Bronchial epithelial cell (primary cell): Measurements from ENCODE around the gene CPA4. TPM values are rescaled to one million over a fixed set of nuclear protein-coding genes. Genes with fewer than 3 reads are reported as not detected.
"Not testable (repeated sequence)": the region's sequence is repeated elsewhere in the genome, so short reads cannot be mapped to it uniquely, and the experiment has no call there.

Experiments
- DNase-seq: peaks from one replicate; pipeline ENCODE4 v3.0.0-alpha.2; 2010; ENCODE audit warnings: low read depth
- FAIRE-seq: peaks from 2 replicates; lab custom pipeline; 2011; peaks lifted over from hg19 to GRCh38; lab: Jason Lieb, UNC
- H3K27me3 ChIP-seq: 2 replicates; pipeline ENCODE4 v1.5.1; 2011; ENCODE audit warnings: low read length; ENCODE audit not compliant: control insufficient read depth, insufficient read depth
- H3K36me3 ChIP-seq: 2 replicates; pipeline ENCODE4 v1.5.1; 2011; ENCODE audit warnings: low read length; ENCODE audit not compliant: control insufficient read depth, insufficient read depth
- H3K4me3 ChIP-seq: 2 replicates; pipeline ENCODE4 v1.5.1; 2011; ENCODE audit warnings: mild to moderate bottlenecking, low read depth, low read length, control low read depth
- total RNA-seq: library from RNA; depleted of rRNA; stranded (reverse); fragments of >200 nt; gene quantifications from 2 replicates; pipeline ENCODE4 v1.2.1, GENCODE V29; 2014
- TF ChIP-seq, protein P1 (sequence below): IDR thresholded peaks from 2 replicates; pipeline ENCODE4 v1.5.1; 2011; ENCODE audit warnings: mild to moderate bottlenecking, moderate library complexity, low read length, control low read depth, inconsistent platforms; ENCODE audit not compliant: insufficient read depth, severe bottlenecking

CPA4 gene, protein sequence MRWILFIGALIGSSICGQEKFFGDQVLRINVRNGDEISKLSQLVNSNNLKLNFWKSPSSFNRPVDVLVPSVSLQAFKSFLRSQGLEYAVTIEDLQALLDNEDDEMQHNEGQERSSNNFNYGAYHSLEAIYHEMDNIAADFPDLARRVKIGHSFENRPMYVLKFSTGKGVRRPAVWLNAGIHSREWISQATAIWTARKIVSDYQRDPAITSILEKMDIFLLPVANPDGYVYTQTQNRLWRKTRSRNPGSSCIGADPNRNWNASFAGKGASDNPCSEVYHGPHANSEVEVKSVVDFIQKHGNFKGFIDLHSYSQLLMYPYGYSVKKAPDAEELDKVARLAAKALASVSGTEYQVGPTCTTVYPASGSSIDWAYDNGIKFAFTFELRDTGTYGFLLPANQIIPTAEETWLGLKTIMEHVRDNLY
- 5.3 and 5.6 TPM in 2 replicates for total RNA-seq

DNA sequence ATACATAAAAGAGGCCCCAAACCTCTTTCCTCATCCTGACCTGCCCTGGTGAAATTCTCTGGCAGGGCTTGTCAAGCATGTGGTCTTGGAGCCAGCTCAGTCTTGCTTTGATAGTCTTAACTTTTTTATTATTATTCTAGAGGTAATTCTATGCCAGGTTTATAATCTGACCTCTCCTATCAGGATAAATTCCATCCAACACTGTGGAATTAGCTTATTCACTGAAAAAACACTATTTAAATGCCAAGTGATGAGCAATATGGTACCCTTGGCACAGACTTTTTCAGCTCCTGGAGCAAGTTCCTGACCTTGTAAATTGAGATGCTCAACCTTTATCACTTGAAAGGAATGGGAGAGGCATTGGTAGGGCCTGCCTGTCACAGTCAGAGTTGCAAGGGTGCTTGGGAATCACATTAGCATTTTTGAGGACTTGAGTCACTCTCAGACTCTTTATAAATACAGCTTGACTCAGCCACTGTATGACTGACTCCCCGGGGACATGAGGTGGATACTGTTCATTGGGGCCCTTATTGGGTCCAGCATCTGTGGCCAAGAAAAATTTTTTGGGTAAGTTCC is at the start of gene CPA4:
CPA4 (plus strand) TSS at position 480 of the 576 bp plus-strand sequence; CDS start at position 500, 20 bp downstream.
- H3K36me3 ChIP-seq, result no peaks in the 10 kb centered on the region
- TF ChIP-seq, protein P1, sequence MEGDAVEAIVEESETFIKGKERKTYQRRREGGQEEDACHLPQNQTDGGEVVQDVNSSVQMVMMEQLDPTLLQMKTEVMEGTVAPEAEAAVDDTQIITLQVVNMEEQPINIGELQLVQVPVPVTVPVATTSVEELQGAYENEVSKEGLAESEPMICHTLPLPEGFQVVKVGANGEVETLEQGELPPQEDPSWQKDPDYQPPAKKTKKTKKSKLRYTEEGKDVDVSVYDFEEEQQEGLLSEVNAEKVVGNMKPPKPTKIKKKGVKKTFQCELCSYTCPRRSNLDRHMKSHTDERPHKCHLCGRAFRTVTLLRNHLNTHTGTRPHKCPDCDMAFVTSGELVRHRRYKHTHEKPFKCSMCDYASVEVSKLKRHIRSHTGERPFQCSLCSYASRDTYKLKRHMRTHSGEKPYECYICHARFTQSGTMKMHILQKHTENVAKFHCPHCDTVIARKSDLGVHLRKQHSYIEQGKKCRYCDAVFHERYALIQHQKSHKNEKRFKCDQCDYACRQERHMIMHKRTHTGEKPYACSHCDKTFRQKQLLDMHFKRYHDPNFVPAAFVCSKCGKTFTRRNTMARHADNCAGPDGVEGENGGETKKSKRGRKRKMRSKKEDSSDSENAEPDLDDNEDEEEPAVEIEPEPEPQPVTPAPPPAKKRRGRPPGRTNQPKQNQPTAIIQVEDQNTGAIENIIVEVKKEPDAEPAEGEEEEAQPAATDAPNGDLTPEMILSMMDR, result no peak
- H3K4me3 ChIP-seq, result no peak within 1 kb of the TSS
- FAIRE-seq (no peak), DNase-seq (peak; percentile 99)
- no peaks in the 10 kb centered on the region for H3K27me3 ChIP-seq

DNA sequence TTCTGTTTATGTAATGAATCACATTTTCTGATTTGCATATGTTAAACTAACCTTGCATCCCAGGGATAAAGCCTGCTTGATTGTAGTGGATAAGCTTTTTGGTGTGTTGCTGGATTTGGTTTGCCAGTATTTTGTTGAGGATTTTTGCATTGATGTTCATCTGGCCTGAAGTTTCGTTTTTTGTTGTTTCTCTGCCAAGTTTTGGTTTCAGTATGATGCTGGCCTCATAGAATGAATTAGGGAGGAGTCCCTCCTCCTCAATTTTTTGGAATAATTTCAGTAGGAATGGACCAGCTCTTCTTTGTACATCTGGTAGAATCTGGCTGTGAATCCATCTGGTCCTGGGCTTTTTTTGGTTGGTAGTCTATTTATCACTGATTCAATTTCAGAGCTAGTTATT is 49.5 kb upstream of the CPA4 start:
- DNase-seq, H3K36me3 ChIP-seq, FAIRE-seq, H3K27me3 ChIP-seq, H3K4me3 ChIP-seq: not testable (repeated sequence)

DNA sequence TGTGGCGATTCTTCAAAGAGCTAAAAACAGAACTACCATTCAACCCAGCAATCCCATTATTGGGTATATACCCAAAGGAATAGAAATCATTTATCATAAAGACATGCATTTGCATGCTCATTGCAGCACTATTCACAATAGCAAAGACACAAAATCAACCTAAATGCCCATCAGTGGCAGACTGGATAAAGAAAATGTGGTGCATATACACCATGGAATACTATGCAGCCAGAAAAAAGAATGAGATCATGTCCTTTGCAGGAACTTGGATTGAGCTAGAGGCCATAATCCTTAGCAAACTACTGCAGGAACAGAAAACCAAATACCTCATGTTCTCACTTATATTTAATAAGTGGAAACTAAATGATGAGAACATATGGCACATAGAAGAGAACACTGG is 46.5 kb upstream of the CPA4 start:
- H3K4me3 ChIP-seq, FAIRE-seq, DNase-seq: not testable (repeated sequence)

DNA sequence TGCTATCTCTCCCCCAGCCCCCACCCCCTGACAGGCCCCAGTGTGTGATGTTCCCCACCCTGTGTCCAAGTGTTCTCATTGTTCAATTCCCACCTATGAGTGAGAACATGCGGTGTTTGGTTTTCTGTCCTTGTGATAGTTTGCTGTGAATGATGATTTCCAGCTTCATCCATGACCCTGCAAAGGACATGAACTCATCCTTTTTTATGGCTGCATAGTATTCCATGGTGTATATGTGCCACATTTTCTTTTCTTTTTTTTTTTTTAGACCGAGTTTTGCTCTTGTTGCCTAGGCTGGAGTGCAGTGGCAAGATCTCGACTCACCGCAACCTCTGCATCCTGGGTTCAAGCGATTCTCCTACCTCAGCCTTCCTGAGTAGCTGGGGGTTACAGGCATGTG is 44.1 kb upstream of the CPA4 start:
- not testable (repeated sequence) for FAIRE-seq, H3K27me3 ChIP-seq, H3K4me3 ChIP-seq, H3K36me3 ChIP-seq, DNase-seq

More for the DNA sequence above, 46.5 kb upstream of the CPA4 start:
- not testable (repeated sequence) for H3K36me3 ChIP-seq, H3K27me3 ChIP-seq

DNA sequence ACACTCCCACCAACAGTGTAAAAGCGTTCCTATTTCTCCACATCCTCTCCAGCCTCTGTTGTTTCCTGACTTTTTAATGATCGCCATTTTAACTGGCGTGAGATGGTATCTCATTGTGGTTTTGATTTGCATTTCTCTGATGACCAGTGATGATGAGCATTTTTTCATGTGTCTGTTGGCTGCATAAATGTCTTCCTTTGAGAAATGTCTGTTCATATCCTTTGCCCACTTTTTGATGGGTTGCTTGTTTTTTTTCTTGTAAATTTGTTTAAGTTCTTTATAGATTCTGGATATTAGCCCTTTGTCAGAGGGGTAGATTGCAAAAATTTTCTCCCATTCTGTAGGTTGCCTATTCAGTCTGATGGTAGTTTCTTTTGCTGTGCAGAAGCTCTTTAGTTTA is 43.3 kb upstream of the CPA4 start:
- not testable (repeated sequence) for H3K36me3 ChIP-seq, DNase-seq, FAIRE-seq, H3K4me3 ChIP-seq, H3K27me3 ChIP-seq

DNA sequence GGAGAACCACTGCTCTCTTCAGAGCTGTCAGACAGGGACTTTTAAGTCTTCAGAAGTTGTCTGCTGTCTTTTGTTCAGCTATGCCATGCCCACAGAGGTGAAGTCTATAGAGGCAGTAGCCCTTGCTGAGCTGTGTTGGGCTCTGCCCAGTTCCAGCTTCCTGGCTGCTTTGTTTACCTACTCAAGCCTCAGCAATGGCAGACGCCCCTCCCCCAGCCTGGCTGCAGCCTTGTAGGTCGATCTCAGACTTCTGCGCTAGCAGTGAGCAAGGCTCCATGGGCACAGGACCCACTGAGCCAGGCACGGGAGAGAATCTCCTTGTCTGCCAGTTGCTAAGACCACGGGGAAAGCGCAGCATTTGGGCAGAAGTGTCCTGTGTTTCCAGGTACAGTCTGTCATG is 38.4 kb upstream of the CPA4 start:
- H3K4me3 ChIP-seq, result no peak overlapping the region
- H3K36me3 ChIP-seq, result no peaks in the 10 kb centered on the region
- no peaks in the 10 kb centered on the region for H3K27me3 ChIP-seq
- FAIRE-seq (no peak), DNase-seq (no peak)
- TF ChIP-seq, protein P1, result no peak

DNA sequence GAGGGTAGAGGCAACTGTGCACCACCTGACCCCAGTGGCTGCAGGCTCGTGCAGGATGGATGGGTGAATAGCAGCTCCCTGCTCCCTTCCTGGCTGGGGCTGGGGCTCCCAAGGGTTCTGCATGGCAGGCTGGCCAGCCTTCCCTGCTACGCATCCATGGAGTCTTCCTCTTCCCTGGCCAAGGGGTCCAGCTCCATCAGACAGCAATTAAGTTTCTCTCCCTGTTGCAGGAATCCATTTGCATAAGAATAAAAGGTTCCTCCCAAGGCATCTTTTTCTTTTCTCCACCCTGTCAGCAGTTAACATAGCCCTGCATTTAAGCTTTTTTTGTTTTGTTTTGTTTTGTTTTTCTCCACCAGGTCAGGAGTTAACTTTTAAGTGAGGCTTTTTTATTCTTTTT is 36.3 kb upstream of the CPA4 start:
- FAIRE-seq, result no peak
- no peak for DNase-seq
- TF ChIP-seq, protein P1, result no peak
- Histone ChIP-seq H3K27me3 (no peaks in the 10 kb centered on the region), H3K4me3 (no peak overlapping the region), H3K36me3 (no peaks in the 10 kb centered on the region)
